HepG2 (cell line): Measurements from ENCODE around the gene ELOVL5. TPM values are rescaled to one million over a fixed set of nuclear protein-coding genes. Genes with fewer than 3 reads are reported as not detected.

Experiments
- ATAC-seq: fragments of 200-7000 bp; cut with Tn5 transposase; 3 replicates; pipeline ENCODE4 v1.9.1; 2020; ENCODE audit warnings: mild to moderate bottlenecking, moderate library complexity
- BruUV-seq: library from RNA; stranded (reverse); fragments of 400-500 nt; replicated peaks from 2 replicates; lab custom pipeline; 2021; lab: Mats Ljungman, UMichigan
- CTCF ChIA-PET: fragments of 300-600 bp; formaldehyde crosslinking; extraction: SDS; loops from one replicate; lab custom pipeline; 2021; ENCODE audit warnings: low total read pairs, inconsistent platforms, low intra/inter-chr PET ratio; lab: Yijun Ruan, JAX
- POLR2A ChIA-PET: fragments of 350-600 bp; sonication (Branson Sonifier 250); formaldehyde crosslinking; loops from one replicate; lab custom pipeline; 2020; ENCODE audit warnings: antibody characterized with exemption, inconsistent platforms; lab: Yijun Ruan, JAX
- DNase-seq: peaks from one replicate; pipeline ENCODE4 v3.0.0-alpha.2; 2015; ENCODE audit warnings: low spot score
- FAIRE-seq: peaks from 3 replicates; lab custom pipeline; 2011; peaks lifted over from hg19 to GRCh38; lab: Jason Lieb, UNC
- H2AFZ ChIP-seq: one replicate; pipeline ENCODE4 v1.6.1; 2011; ENCODE audit warnings: low read length, inconsistent platforms
- H3K27ac ChIP-seq: fragments of 300-600 bp; 3 replicates; pipeline ENCODE4 v1.8.0; 2011; ENCODE audit warnings: mixed run types, mild to moderate bottlenecking, mixed read lengths, low read length, inconsistent platforms; ENCODE audit not compliant: insufficient read depth; ENCODE audit errors: extremely low read length
- H3K27me3 ChIP-seq, 2 experiments: fragments of 200-600 bp in 1 of 2; 2 replicates in 1 of 2; 3 replicates in 1 of 2; pipeline versions ENCODE4 v1.6.0 to v1.8.0; 2011; ENCODE audit warnings: low read length in 2 of 2, mild to moderate bottlenecking in 2 of 2, moderate library complexity in 2 of 2, inconsistent platforms in 1 of 2; ENCODE audit not compliant: insufficient read depth in 2 of 2, control insufficient read depth in 1 of 2
- H3K36me3 ChIP-seq, 2 experiments: fragments of 200-600 bp in 1 of 2; replicated peaks in 1 of 2; 2 replicates in 1 of 2; 3 replicates in 1 of 2; pipeline versions ENCODE4 v1.5.1 to v1.8.0; 2011; ENCODE audit warnings: low read length in 2 of 2, inconsistent platforms in 1 of 2; ENCODE audit not compliant: insufficient read depth in 2 of 2, control insufficient read depth in 1 of 2
- H3K4me1 ChIP-seq: 2 replicates; pipeline ENCODE4 v1.5.1; 2012; ENCODE audit warnings: low read length, inconsistent platforms; ENCODE audit not compliant: insufficient read depth
- H3K4me2 ChIP-seq: 2 replicates; pipeline ENCODE4 v1.6.0; 2011; ENCODE audit warnings: low read depth, low read length, inconsistent platforms
- H3K4me3 ChIP-seq, 3 experiments: fragments of 200-600 bp in 1 of 3; sonication (generic), shearing (Covaris generic) in 1 of 3; replicated peaks in 1 of 3; 2 replicates each; pipeline ENCODE4 v1.5.1; 2011 to 2016; ENCODE audit warnings: low read length in 3 of 3, inconsistent platforms in 2 of 3, low read depth in 2 of 3, mild to moderate bottlenecking in 2 of 3, control low read depth in 1 of 3, mixed read lengths in 1 of 3; ENCODE audit not compliant: insufficient read depth in 1 of 3
- H3K79me2 ChIP-seq: one replicate; pipeline ENCODE4 v1.6.1; 2011; ENCODE audit warnings: low read length, inconsistent platforms; ENCODE audit not compliant: insufficient read depth
- H3K9ac ChIP-seq: 2 replicates; pipeline ENCODE4 v1.6.0; 2011; ENCODE audit warnings: mild to moderate bottlenecking, low read depth, low read length, inconsistent platforms; ENCODE audit not compliant: insufficient read depth
- H3K9me3 ChIP-seq: 2 replicates; pipeline ENCODE4 v1.5.1; 2012; ENCODE audit warnings: mild to moderate bottlenecking, low read length
- H4K20me1 ChIP-seq: 2 replicates; pipeline ENCODE4 v1.6.0; 2011; ENCODE audit warnings: inconsistent platforms, mild to moderate bottlenecking, low read length, moderate library complexity; ENCODE audit not compliant: insufficient read depth
- FOSL2 ChIP-seq: sonication (generic); formaldehyde crosslinking; IDR thresholded peaks from 2 replicates; pipeline ENCODE4 v1.4.0; 2020; ENCODE audit warnings: missing genetic modification reagents
- HMGXB3 ChIP-seq: sonication (generic); formaldehyde crosslinking; IDR thresholded peaks from 2 replicates; pipeline ENCODE4 v1.4.0; 2020; ENCODE audit warnings: missing genetic modification reagents, borderline replicate concordance
- HNF4A ChIP-seq: sonication (generic); formaldehyde crosslinking; IDR thresholded peaks from 2 replicates; pipeline ENCODE4 v1.4.0; 2020; ENCODE audit warnings: missing genetic modification reagents
- HOXA9 ChIP-seq: sonication (generic); formaldehyde crosslinking; IDR thresholded peaks from 2 replicates; pipeline ENCODE4 v1.8.1; 2022; ENCODE audit warnings: missing genetic modification reagents, mild to moderate bottlenecking, moderate library complexity, borderline replicate concordance
- MED8 ChIP-seq: sonication (generic); formaldehyde crosslinking; IDR thresholded peaks from 2 replicates; pipeline ENCODE4 v1.8.1; 2023; ENCODE audit warnings: mild to moderate bottlenecking, missing genetic modification reagents; ENCODE audit not compliant: insufficient replicate concordance
- NR2F2 ChIP-seq: IDR thresholded peaks from 2 replicates; pipeline ENCODE4 v1.6.1; 2012; ENCODE audit warnings: low read depth, inconsistent platforms, borderline replicate concordance
- PAXIP1 ChIP-seq: sonication (generic); formaldehyde crosslinking; conservative IDR thresholded peaks from 2 replicates; pipeline ENCODE4 v1.4.0; 2020; ENCODE audit warnings: mild to moderate bottlenecking, missing genetic modification reagents, moderate library complexity
- PPARG ChIP-seq: conservative IDR thresholded peaks from 2 replicates; pipeline ENCODE4 v1.6.1; 2016; ENCODE audit warnings: missing biosample characterization, missing genetic modification reagents
- RXRB ChIP-seq: IDR thresholded peaks from 2 replicates; pipeline ENCODE4 v1.6.1; 2016; ENCODE audit warnings: borderline replicate concordance, missing genetic modification reagents, missing compliant biosample characterization
- ZKSCAN1 ChIP-seq: fragments of 150-350 bp; IDR thresholded peaks from 2 replicates; pipeline ENCODE4 v1.6.1; 2014; ENCODE audit warnings: low read length
- ZNF891 ChIP-seq: sonication (generic); formaldehyde crosslinking; IDR thresholded peaks from 2 replicates; pipeline ENCODE4 v1.5.0; 2020; ENCODE audit warnings: mild to moderate bottlenecking, missing genetic modification reagents
- WGBS: methylation state at CpG from one replicate; pipeline ENCODE4 v1.1.6; 2017; ENCODE audit warnings: low lambda C conversion rate; 5-methylcytosine and 5-hydroxymethylcytosine counted together
- in situ Hi-C: cut with HindIII; loops from 2 replicates; pipeline ENCODE4 v1.10.0; 2017; ENCODE audit warnings: low pct_unique_long_range_greater_than_20kb; ENCODE audit not compliant: extremely low pct_ligation_motif_present
- intact Hi-C: fragments of 100-400 bp; cut with micrococcal nuclease; formaldehyde crosslinking; loops from one replicate; pipeline ENCODE4 v1.10.0; 2022; ENCODE audit not compliant: unreplicated experiment
- polyA plus RNA-seq, 8 experiments: library from polyadenylated mRNA; depleted of rRNA in 3 of 8; stranded (reverse) in 7 of 8; unstranded in 1 of 8; fragments of >200 nt; fragmentation: Illumina TruSeq in 4 of 8; extraction: Trizol in 4 of 8; gene quantifications; 2 replicates each; pipeline versions ENCODE4 v1.2.1 to v1.2.3, GENCODE V29; 2011 to 2016; ENCODE audit warnings: low read depth in 4 of 8, missing spikeins in 1 of 8, mixed read lengths in 1 of 8; ENCODE audit not compliant: insufficient read depth in 1 of 8
- total RNA-seq, 5 experiments: library from RNA; depleted of rRNA; stranded (reverse); fragments of >200 nt; fragmentation: Illumina TruSeq; extraction: Trizol; gene quantifications; 2 replicates each; pipeline ENCODE4 v1.2.3, GENCODE V29; 2016; ENCODE audit warnings: low read depth in 1 of 5

The ELOVL5 gene
- total and polyA plus RNA-seq, 2 of the 13 experiments (the other 11 are each of a cell fraction or from before 2014, with no cell fraction given) = 50.1 to 72.4 TPM

DNA sequence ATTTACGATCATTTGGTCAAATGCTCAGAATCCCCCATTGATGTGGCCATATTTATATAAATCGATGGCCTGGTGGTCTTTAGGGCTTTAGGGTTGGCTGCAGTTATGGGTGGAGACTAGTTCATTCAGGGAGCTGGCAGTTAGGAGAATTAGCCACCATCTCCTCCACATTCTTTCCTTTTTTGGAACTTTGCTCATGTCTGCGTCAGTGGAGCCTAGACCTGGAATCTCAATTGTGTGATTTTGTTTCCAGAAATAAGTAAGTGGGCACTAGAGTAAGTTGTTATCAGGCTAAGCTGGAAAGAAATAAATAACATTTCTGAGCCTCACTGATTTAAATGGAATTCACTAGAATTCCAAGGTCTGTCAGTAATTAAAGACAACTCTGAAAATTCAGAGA lies 29.0 kb upstream of the ELOVL5 start:
- in situ Hi-C loops = no loop called here
- POLR2A ChIA-PET = no interaction called here
- ATAC-seq (no peak), FAIRE-seq (no peak), DNase-seq (no peak)
- H3K9ac ChIP-seq = no peak overlapping the region
- peaks cover 42% of the 10 kb centered on the region for H3K4me1 ChIP-seq
- CTCF ChIA-PET = no interaction called here
- H3K4me3 ChIP-seq = no peak overlapping the region
- no peaks in the 10 kb centered on the region for H4K20me1 ChIP-seq
- H3K27me3 ChIP-seq = peaks cover 0 to 5% of the 10 kb centered on the region in 2 experiments; a peak in 2 of 5 replicates
- H2AFZ ChIP-seq = no peak overlapping the region
- H3K4me2 ChIP-seq = peak overlapping the region; percentile 30; the same call in 1 of the 2 replicates
- 23% methylated on average over 3 of the region's 3 CpGs for WGBS
- H3K79me2 ChIP-seq = no peaks in the 10 kb centered on the region
- H3K27ac ChIP-seq = no peak overlapping the region
- no peaks in the 10 kb centered on the region for H3K36me3 ChIP-seq
- TF ChIP-seq ZKSCAN1 (no peak), RXRB (CRISPR knock-in tag) (no peak), FOSL2 (CRISPR knock-in tag) (no peak), ZNF891 (CRISPR knock-in tag) (no peak), MED8 (CRISPR knock-in tag) (no peak)
- TF ChIP-seq, all 625 proteins: peak for 0
- no peaks in the 10 kb centered on the region for H3K9me3 ChIP-seq
- intact Hi-C loops = no loop called here
- no TSS peak for BruUV-seq

GRCh38 chr6:53377289-53377688 lies 28.5 kb upstream of the ELOVL5 start:
- intact Hi-C loops = no loop called here
- H3K27me3 ChIP-seq = peaks cover 0 to 3% of the 10 kb centered on the region in 2 experiments; a peak in 2 of 5 replicates
- no peak overlapping the region for H3K9ac ChIP-seq
- H3K27ac ChIP-seq = no peak overlapping the region
- in situ Hi-C loops = no loop called here
- BruUV-seq = no TSS peak
- no peak for FAIRE-seq
- CTCF ChIA-PET = no interaction called here
- POLR2A ChIA-PET = no interaction called here
- no peaks in the 10 kb centered on the region for H3K79me2 ChIP-seq
- H3K4me1 ChIP-seq = peaks cover 42% of the 10 kb centered on the region
- H4K20me1 ChIP-seq = no peaks in the 10 kb centered on the region
- DNase-seq = no peak
- H2AFZ ChIP-seq = no peak overlapping the region
- no peaks in the 10 kb centered on the region for H3K9me3 ChIP-seq
- H3K4me2 ChIP-seq = peak overlapping the region; percentile 30; the same call in 1 of the 2 replicates
- 2% methylated on average over 1 of the region's 1 CpG for WGBS
- ATAC-seq = peak; percentile 72
- H3K4me3 ChIP-seq = no peak overlapping the region
- H3K36me3 ChIP-seq = no peaks in the 10 kb centered on the region
- no peak for TF ChIP-seq HMGXB3 (CRISPR knock-in tag)
- peak; percentile 33; the same call in 1 of the 2 replicates for TF ChIP-seq PAXIP1 (CRISPR knock-in tag)
- TF ChIP-seq HNF4A (CRISPR knock-in tag) = peak; percentile 48
- no peak for TF ChIP-seq NR2F2
- TF ChIP-seq HOXA9 (CRISPR knock-in tag) = no peak
- 0 out of 2 replicates have a peak, but pooled peaks have one; percentile 14 for TF ChIP-seq PPARG (CRISPR knock-in tag)
